ENCODE data around the gene PPP1R11.
"Not testable (repeated sequence)": the region's sequence is repeated elsewhere in the genome, so short reads cannot be mapped to it uniquely, and the experiment has no call there.

Gene PPP1R11

DNA sequence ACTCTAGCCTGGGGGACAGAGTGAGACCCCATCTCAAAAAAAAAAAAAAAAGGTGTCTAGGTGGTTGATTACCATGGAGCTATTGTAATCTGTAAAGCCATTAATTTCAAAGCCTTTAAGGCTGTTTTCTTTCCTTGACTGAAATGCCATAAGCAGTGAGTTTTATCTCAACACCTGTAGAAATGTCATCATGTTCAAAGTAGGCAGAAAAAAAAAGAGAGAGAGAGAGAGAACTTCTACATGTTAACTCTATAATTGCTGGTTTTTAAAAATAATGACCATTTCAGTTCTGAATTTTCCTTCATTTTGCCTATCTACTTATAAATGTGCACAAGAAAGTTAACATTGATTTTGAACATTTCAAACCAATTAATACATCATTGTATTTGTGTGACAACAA lies 35.6 kb upstream of the PPP1R11 start:
- no peaks in the 10 kb centered on the region for H3K27me3 ChIP-seq (ENCODE audit: insufficient read depth, low read length, poor library complexity, severe bottlenecking)
- H3K4me1 ChIP-seq (ENCODE audit: insufficient read depth, low read length, poor library complexity, severe bottlenecking): no peaks in the 10 kb centered on the region
- no peak overlapping the region for H3K4me2 ChIP-seq (ENCODE audit: low read depth, low read length, poor library complexity, severe bottlenecking)
- no peak overlapping the region for H3K4me3 ChIP-seq (ENCODE audit: low read length, poor library complexity, severe bottlenecking)
- TF ChIP-seq, protein P1, sequence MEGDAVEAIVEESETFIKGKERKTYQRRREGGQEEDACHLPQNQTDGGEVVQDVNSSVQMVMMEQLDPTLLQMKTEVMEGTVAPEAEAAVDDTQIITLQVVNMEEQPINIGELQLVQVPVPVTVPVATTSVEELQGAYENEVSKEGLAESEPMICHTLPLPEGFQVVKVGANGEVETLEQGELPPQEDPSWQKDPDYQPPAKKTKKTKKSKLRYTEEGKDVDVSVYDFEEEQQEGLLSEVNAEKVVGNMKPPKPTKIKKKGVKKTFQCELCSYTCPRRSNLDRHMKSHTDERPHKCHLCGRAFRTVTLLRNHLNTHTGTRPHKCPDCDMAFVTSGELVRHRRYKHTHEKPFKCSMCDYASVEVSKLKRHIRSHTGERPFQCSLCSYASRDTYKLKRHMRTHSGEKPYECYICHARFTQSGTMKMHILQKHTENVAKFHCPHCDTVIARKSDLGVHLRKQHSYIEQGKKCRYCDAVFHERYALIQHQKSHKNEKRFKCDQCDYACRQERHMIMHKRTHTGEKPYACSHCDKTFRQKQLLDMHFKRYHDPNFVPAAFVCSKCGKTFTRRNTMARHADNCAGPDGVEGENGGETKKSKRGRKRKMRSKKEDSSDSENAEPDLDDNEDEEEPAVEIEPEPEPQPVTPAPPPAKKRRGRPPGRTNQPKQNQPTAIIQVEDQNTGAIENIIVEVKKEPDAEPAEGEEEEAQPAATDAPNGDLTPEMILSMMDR (conservative IDR thresholded peaks at IDR 0.05; ENCODE audit: low read length): no peak
- no peak for TF ChIP-seq EZH2phosphoT487 (IDR thresholded peaks at IDR 0.05; ENCODE audit: borderline replicate concordance)
- no peaks in the 10 kb centered on the region for H3K79me2 ChIP-seq (ENCODE audit: insufficient read depth, low read length)
- no peak overlapping the region for H2AFZ ChIP-seq (ENCODE audit: low read length)
- no peaks in the 10 kb centered on the region for H3F3A ChIP-seq (ENCODE audit: low read depth)
- H3K9me2 ChIP-seq (replicated peaks; ENCODE audit: low read depth, low read length): no peaks in the 10 kb centered on the region
- peaks cover 4% of the 10 kb centered on the region; the same call in 1 of the 2 replicates for H3K36me3 ChIP-seq (ENCODE audit: insufficient read depth, low read length)
- H4K20me1 ChIP-seq (ENCODE audit: insufficient read depth, low read length, poor library complexity, severe bottlenecking): no peaks in the 10 kb centered on the region
- H3K9me3 ChIP-seq (ENCODE audit: insufficient read depth, low read depth, low read length): no peaks in the 10 kb centered on the region
- no peak overlapping the region for H3K9ac ChIP-seq (ENCODE audit: low read depth, low read length, poor library complexity, severe bottlenecking)

DNA sequence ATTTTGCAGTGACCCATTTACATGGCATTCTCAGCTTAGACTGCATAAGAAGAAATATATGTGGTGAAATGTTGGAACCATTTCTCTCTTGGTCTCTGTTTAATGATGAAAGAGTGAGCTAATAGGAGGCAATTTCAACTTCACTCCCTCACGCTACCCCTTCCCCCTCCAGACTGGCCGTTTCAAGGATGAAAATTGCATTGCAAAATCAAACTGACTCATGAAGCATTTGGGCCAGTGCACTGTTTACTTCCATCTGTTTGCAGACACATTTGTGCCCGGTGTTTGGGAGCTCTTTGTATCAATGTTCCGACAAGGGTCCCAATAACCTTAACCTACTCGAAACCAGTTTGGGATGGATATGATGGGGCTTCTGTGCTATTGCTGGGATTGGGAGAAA lies 33.6 kb upstream of the PPP1R11 start:
- H3K9ac ChIP-seq (ENCODE audit: low read depth, low read length, poor library complexity, severe bottlenecking): not testable (repeated sequence)

DNA sequence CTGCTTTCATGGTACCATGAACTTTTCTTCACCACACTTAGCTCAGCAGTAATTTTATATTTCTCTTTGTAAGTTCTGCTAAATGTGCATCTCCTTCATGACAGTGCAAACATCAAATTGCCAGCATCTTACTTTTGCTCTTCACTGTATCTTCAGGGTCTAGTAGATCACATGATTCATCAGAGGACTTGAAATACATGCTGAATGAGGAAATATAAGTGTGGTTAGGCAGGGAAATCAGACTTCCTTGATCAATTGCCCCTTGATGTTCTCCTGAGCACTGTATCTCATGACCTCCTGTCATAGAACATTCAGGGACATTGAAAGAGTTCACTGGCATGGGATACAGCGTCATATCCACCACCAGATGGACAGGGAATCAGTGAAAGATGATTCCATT lies 31.2 kb upstream of the PPP1R11 start:
- Histone ChIP-seq H3K9ac (ENCODE audit: low read depth, low read length, poor library complexity, severe bottlenecking) (no peak overlapping the region), H3K79me2 (ENCODE audit: insufficient read depth, low read length) (no peaks in the 10 kb centered on the region), H3K27me3 (ENCODE audit: insufficient read depth, low read length, poor library complexity, severe bottlenecking) (no peaks in the 10 kb centered on the region), H3K4me1 (ENCODE audit: insufficient read depth, low read length, poor library complexity, severe bottlenecking) (no peaks in the 10 kb centered on the region), H2AFZ (ENCODE audit: low read length) (no peak overlapping the region), H3F3A (ENCODE audit: low read depth) (no peaks in the 10 kb centered on the region), H3K4me3 (ENCODE audit: low read length, poor library complexity, severe bottlenecking) (no peak overlapping the region), H3K36me3 (ENCODE audit: insufficient read depth, low read length) (peaks cover 4% of the 10 kb centered on the region; the same call in 1 of the 2 replicates), H4K20me1 (ENCODE audit: insufficient read depth, low read length, poor library complexity, severe bottlenecking) (no peaks in the 10 kb centered on the region), H3K9me3 (ENCODE audit: insufficient read depth, low read depth, low read length) (no peaks in the 10 kb centered on the region), H3K9me2 (replicated peaks; ENCODE audit: low read depth, low read length) (no peaks in the 10 kb centered on the region), H3K4me2 (ENCODE audit: low read depth, low read length, poor library complexity, severe bottlenecking) (no peak overlapping the region)
- TF ChIP-seq, protein P1 (conservative IDR thresholded peaks at IDR 0.05; ENCODE audit: low read length): no peak
- TF ChIP-seq EZH2phosphoT487 (IDR thresholded peaks at IDR 0.05; ENCODE audit: borderline replicate concordance): no peak

More for the DNA sequence above, 33.6 kb upstream of the PPP1R11 start:
- H3K27me3 ChIP-seq (ENCODE audit: insufficient read depth, low read length, poor library complexity, severe bottlenecking); H3K79me2 ChIP-seq (ENCODE audit: insufficient read depth, low read length); H4K20me1 ChIP-seq (ENCODE audit: insufficient read depth, low read length, poor library complexity, severe bottlenecking); H3K36me3 ChIP-seq (ENCODE audit: insufficient read depth, low read length); H3F3A ChIP-seq (ENCODE audit: low read depth); H2AFZ ChIP-seq (ENCODE audit: low read length); H3K4me2 ChIP-seq (ENCODE audit: low read depth, low read length, poor library complexity, severe bottlenecking); H3K4me1 ChIP-seq (ENCODE audit: insufficient read depth, low read length, poor library complexity, severe bottlenecking); H3K9me2 ChIP-seq (replicated peaks; ENCODE audit: low read depth, low read length); H3K4me3 ChIP-seq (ENCODE audit: low read length, poor library complexity, severe bottlenecking); H3K9me3 ChIP-seq (ENCODE audit: insufficient read depth, low read depth, low read length): not testable (repeated sequence)

DNA sequence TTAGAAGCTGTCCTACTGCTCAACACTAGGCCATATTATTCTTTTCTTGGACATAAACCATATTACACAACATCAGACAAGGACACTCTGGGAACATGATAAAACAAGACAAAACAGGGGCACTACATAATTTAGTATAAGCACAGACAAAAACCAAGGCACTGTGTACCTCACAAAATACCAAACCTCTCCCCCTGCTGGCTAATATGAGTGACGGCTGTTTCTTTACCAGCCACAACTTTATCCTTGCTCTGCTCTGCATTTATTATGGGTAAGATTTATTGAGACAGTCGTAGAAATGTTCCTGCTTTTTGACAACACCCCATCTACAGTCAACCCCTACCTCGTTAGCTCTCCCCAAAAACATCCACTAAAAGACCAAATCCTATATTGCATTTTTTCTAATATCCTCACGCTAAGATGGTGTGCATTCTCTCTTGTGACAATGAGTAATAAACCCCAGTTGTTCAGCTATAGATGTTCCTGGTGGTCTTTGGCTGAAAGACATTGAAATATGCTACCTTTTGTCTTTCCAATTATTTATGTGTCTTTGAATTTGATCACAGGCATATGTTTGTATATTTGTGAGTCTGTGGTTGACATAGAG lies 29.7 kb upstream of the PPP1R11 start:
- Histone ChIP-seq H3K9me3 (ENCODE audit: insufficient read depth, low read depth, low read length) (no peaks in the 10 kb centered on the region), H3K4me1 (ENCODE audit: insufficient read depth, low read length, poor library complexity, severe bottlenecking) (no peaks in the 10 kb centered on the region), H3K4me3 (ENCODE audit: low read length, poor library complexity, severe bottlenecking) (no peak overlapping the region), H3K79me2 (ENCODE audit: insufficient read depth, low read length) (no peaks in the 10 kb centered on the region), H3K36me3 (ENCODE audit: insufficient read depth, low read length) (peaks cover 4% of the 10 kb centered on the region; the same call in 1 of the 2 replicates), H3K4me2 (ENCODE audit: low read depth, low read length, poor library complexity, severe bottlenecking) (no peak overlapping the region), H3K9ac (ENCODE audit: low read depth, low read length, poor library complexity, severe bottlenecking) (no peak overlapping the region), H3K9me2 (replicated peaks; ENCODE audit: low read depth, low read length) (no peaks in the 10 kb centered on the region), H3K27me3 (ENCODE audit: insufficient read depth, low read length, poor library complexity, severe bottlenecking) (no peaks in the 10 kb centered on the region), H3F3A (ENCODE audit: low read depth) (no peaks in the 10 kb centered on the region), H4K20me1 (ENCODE audit: insufficient read depth, low read length, poor library complexity, severe bottlenecking) (no peaks in the 10 kb centered on the region), H2AFZ (ENCODE audit: low read length) (no peak overlapping the region)
- TF ChIP-seq, protein P1 (conservative IDR thresholded peaks at IDR 0.05; ENCODE audit: low read length): peak; percentile 77
- no peak for TF ChIP-seq EZH2phosphoT487 (IDR thresholded peaks at IDR 0.05; ENCODE audit: borderline replicate concordance)
